ENCODE data around the gene CAPG.
"Not testable (repeated sequence)": the region's sequence is repeated elsewhere in the genome, so short reads cannot be mapped to it uniquely, and the experiment has no call there.

CAPG gene

GRCh38 chr2:85398426-85399182, 11.6 kb downstream of the CAPG start:
- FAIRE-seq (no peak), DNase-seq (ENCODE audit: low spot score) (no peak)

- FAIRE-seq (no peak), DNase-seq (ENCODE audit: low spot score) (no peak)
These were observed 12.2 kb downstream of the CAPG start for GRCh38 chr2:85397925-85398331.

GRCh38 chr2:85396531-85397470, 13.4 kb downstream of the CAPG start:
- DNase-seq (ENCODE audit: low spot score) (no peak), FAIRE-seq (no peak)

DNA sequence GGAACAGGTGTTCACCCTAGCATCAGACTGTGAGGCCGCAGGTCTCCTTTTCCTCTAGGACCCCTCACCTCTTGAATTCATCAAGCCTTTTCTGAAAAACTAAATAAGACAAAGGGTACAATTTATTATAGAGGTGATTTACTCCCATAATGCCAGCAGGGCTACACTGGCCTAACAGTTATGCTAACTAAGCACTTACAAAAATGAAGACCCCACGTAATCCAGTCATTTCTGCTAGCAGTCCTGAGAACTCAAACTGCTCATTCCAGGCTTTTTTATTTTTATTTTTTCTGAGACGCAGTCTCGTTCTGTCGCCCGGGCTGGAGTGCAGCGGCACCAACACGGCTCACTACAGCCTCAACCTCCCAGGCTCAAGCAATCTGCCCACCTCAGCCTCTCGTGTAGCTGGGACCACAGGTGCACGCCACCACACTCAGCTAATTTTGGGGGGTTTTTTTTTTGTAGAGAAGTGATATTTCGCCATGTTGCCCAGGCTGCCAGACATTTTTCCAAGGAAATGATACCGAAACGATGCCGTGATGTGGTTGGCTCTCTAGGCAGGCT, 14.2 kb downstream of the CAPG start:
- no peak for DNase-seq (ENCODE audit: low spot score)
- no peak for FAIRE-seq

GRCh38 chr2:85394976-85395375, 15.2 kb downstream of the CAPG start:
- DNase-seq (ENCODE audit: low spot score), result no peak
- FAIRE-seq, result no peak

- FAIRE-seq, result no peak
- DNase-seq (ENCODE audit: low spot score), result no peak
These were observed 15.9 kb downstream of the CAPG start for GRCh38 chr2:85394261-85394681.

DNA sequence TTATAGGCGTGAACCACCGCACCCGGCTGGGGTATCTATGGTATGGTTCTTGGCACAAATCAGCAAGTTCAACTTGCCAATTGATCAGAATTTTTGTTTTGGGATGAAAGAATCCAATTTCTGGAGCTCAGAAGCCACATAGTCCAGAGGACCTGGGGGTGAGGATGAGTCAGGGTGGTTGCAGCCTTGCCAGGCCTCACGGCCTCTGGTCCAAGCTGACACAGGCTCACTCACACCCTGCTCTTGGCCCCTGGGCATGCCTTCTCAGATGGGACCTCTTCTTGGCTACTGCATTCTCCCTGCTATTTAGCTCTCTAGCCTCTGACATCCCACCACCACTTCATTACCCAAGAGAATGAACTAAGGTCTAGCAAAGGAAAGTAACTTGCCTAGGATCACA, 16.3 kb downstream of the CAPG start:
- no peak for DNase-seq (ENCODE audit: low spot score)
- no peak for FAIRE-seq

DNA sequence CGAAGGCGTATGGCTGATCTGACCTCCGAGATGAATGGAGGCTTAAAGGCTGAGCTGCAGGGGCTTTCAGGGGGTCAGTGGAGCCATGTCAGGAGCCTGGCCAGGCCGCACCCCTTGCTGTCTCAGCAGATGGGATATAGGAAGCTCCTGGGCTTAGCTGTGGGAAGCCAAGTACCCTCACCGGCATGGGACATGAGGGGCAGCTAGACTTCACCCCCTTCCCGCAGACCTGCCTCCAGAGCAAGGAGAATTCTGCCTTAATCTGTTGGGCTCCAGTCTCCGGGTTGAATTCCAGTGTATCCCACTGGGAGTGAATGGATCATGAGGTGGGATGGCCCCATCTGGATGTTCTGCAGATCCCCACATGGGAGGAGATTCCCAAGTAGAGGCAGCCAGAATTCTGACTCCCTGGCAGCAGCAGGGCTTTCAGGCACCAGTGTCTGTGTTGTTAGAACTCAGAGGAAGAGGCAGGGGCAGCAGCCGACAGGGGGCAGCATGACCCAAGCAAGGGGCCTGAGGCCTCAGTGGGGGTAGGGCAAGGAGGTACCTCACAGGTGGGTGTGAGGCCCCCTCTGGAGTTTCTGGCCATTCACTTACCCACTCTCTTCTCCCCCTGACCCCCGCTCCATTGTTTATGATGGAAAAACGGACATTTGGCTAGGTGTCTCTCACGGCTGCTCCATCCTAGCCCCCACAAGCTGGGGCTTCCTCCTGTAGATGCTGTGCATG, 19.1 kb downstream of the CAPG start:
- DNase-seq (ENCODE audit: low spot score) (no peak), FAIRE-seq (no peak)

DNA sequence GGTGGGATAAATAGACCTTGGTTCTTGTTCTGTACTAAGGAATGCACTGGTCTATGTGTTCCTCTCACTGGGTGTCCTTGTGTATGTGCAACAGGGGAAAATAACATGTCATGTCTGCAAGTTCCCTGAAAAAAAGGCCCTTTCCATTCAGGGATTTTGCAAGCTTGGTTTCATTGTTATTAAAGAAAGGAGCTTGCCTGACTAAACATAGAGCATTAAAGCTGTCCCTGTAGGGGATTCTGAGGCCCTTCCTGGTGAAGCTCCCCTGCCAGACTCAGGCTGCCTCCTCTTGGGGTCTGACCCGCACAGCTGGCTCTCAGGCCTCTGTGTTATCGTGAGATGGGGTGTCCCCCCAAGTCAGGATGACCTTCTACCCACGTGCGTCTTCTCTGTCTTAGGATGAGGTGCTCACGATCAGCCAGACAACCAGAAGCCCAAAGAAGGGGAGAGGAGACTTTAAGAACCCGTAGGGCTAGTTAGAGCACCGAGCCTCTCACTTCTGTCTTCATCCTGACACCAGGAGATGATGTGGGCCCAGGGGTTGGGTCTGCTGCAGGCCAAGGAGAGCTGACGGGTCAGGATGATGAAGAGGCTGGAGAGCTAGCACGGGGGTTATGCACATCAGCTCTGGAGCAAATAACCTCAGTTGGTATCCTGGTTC, 21.2 kb downstream of the CAPG start:
- FAIRE-seq (no peak), DNase-seq (ENCODE audit: low spot score) (no peak)

GRCh38 chr2:85387754-85388153, 22.4 kb downstream of the CAPG start:
- FAIRE-seq (no peak), DNase-seq (ENCODE audit: low spot score) (no peak)

DNA sequence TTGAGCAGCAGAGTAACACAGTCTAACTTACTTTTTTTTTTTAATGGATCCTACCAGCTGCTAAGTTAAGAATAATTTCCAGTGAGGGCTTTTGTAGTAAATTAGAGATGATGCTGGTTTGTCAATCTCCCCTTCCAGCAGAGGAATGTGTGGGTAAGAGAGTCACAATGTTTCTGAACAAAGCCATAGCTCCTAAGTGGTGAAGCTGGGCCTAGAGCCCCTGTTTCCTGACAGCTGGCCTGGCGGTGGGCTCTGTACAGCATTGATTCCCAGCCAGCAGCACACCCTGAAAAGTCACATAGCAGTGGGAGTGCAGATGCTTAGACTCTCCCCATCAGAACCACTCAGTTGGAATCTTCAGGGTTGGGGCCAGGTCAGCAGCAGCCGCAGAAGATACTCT, 24.4 kb downstream of the CAPG start:
- DNase-seq (ENCODE audit: low spot score), result no peak
- FAIRE-seq, result no peak

- FAIRE-seq, result no peak
These were observed 26.3 kb downstream of the CAPG start for GRCh38 chr2:85383850-85384249.

GRCh38 chr2:85383151-85383550, 27.0 kb downstream of the CAPG start:
- FAIRE-seq, result not testable (repeated sequence)

More at GRCh38 chr2:85383850-85384249, 26.3 kb downstream of the CAPG start:
- no peak for DNase-seq (ENCODE audit: low spot score)

GRCh38 chr2:85380048-85380447, 30.1 kb downstream of the CAPG start:
- DNase-seq (ENCODE audit: low spot score) (no peak), FAIRE-seq (no peak)

More at GRCh38 chr2:85383151-85383550, 27.0 kb downstream of the CAPG start:
- not testable (repeated sequence) for DNase-seq (ENCODE audit: low spot score)

- DNase-seq (ENCODE audit: low spot score) (no peak), FAIRE-seq (no peak)
These were observed 31.9 kb downstream of the CAPG start for GRCh38 chr2:85378257-85378656.

GRCh38 chr2:85377083-85377482, 33.1 kb downstream of the CAPG start:
- DNase-seq (ENCODE audit: low spot score), result no peak
- FAIRE-seq, result no peak

DNA sequence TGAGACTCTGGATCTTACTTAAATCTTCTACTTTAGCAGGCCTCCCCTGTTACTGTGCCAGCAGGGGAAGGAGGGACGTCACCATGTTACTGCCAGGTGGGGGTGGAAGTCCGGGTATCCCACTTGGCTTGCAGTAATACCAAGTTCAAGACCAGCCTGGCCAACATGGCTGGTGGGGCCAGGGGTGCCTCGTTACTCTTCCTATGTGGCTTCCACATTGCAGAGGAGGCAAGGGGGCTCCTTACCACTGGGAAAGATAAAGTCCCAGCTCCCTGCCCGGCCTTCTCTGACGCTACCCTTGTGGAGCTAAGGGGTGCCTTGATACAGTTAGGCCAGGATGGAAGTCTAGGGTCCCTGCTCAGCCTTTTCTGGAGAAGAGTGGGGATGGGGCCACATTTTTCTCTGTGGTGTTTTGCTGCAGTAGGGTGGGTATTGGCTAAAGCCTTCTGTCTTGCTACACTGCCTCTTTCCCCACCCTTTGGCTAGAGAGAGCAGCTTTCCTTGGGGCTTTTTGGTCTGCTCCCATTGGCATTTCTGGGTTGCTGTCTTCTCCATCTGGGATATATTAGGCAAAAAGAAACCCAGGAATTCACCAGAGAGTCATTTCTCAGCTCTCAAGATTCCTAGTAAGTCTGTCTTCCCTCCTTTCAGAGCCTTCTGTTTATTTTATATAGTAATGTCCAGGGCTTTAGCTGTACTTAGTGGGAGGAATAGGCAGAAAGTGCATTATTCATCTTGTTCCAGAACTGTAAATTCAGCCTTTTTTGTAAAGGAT, 33.7 kb downstream of the CAPG start:
- FAIRE-seq (no peak), DNase-seq (ENCODE audit: low spot score) (no peak)

- FAIRE-seq, result no peak
These were observed 39.1 kb downstream of the CAPG start for GRCh38 chr2:85371045-85371444.

GRCh38 chr2:85369500-85369899, 40.7 kb downstream of the CAPG start:
- FAIRE-seq (no peak), DNase-seq (ENCODE audit: low spot score) (no peak)

More at GRCh38 chr2:85371045-85371444, 39.1 kb downstream of the CAPG start:
- no peak for DNase-seq (ENCODE audit: low spot score)

DNA sequence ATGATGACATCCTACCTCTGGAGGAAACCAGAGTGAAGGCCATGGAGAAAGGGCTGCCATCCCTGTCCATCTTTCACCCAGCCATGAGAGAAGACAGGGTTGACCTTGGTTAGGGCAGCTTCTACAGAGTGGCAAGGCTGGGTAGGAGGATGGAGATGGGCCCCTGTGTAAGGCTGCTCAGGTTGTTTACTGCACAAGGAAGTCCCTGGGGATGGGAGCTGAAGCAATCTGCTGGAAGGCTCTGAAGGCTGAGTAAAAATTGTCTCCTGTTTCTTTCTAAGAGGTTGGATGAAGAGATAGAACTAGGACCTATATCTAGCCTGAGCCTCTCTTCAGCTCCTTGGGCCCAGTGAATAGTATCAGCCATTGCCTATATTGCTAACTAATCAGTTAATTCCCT, 41.2 kb downstream of the CAPG start:
- FAIRE-seq (no peak), DNase-seq (ENCODE audit: low spot score) (no peak)

Measured in RCC 7860 (cell line).